ENCODE results near the gene ABHD6.
"Not testable (repeated sequence)": the region's sequence is repeated elsewhere in the genome, so short reads cannot be mapped to it uniquely, and the experiment has no call there.

The ABHD6 gene

GRCh38 chr3:58237238-58237940, at the start of gene ABHD6:
ABHD6 (plus strand) TSS chr3:58237792; CDS start chr3:58256587, 18,795 bp downstream.
- DNase-seq = peak; percentile 18

- no peak for DNase-seq
Measured at GRCh38 chr3:58188173-58188564, 49.4 kb upstream of the ABHD6 start.

GRCh38 chr3:58188921-58189451, 48.6 kb upstream of the ABHD6 start:
- no peak for DNase-seq

DNA sequence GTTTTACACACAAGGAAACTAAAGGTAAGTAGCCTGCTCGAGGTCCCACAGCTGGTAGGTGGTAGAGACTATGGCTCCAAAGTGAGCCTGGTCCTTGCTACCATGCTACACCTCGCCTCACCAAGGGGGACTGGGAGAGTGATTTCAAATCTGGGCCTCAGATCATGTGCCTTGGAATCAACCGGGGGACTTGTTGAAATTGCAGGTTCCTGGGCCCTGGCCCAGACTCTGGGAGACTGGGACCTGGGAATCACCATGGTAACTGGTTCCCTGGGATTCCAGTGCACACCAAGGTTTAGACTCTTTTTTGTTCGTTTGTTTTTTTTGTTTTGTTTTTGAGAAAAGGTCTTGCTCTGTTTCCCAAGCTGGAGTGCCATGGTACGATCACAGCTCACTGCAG, 47.9 kb upstream of the ABHD6 start:
- no peak for DNase-seq

DNA sequence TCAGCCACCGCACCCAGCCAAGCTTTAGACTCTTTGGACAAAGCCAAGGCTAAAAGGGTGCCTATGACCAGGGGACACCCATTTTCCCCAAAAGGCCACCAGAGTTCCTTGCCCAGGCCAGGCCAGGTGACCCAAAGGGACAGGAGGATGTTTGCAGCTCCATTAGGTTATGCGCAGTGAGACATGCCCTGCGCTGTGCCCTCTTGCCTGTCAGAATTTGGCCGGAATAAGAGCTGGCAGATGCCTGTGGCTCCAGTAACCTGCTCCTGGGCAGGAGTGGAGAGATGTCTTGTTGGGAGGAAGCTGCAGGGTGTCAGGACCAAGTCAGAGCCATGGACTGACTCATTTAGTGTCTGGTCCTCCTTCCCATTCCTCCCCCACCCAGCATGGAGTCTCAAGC, 47.3 kb upstream of the ABHD6 start:
- no peak for DNase-seq

- DNase-seq = no peak
Measured at GRCh38 chr3:58190882-58191281, 46.7 kb upstream of the ABHD6 start.

GRCh38 chr3:58191361-58191991, 46.1 kb upstream of the ABHD6 start:
- no peak for DNase-seq

GRCh38 chr3:58192069-58192468, 45.5 kb upstream of the ABHD6 start:
- DNase-seq = no peak

DNA sequence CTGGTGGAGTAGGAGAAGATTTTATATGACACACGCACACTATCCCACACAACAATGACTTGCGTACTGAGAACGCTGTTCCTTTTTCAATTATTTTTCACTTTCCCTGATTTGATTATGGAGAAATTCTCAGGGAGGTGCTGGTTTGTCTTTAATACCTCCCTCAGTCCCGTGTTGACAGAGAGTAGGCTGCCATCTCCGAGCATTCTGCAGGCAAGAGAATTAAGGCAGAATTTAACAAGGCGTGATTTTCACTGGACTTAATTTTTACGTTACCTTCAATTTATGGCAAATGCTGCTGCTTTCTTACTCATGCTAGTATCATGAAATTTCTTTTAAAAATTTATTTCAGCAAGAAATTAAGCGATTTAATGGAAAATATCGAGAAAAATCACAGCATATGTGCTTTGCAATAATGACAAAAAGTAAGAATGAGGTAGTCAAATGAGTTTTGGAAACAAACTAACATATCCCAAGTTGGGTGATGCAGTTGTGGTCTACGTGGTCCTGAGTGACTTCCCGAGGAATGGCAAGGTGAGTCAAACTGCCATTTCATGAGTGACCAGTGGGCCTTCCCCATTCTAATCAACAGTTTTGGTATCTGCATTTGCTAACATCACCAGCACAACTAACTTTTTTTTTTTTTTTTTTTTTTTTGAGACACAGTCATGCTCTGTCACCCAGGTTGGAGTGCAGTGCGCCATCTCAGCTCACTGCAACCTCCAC, 43.7 kb upstream of the ABHD6 start:
- no peak for DNase-seq

DNA sequence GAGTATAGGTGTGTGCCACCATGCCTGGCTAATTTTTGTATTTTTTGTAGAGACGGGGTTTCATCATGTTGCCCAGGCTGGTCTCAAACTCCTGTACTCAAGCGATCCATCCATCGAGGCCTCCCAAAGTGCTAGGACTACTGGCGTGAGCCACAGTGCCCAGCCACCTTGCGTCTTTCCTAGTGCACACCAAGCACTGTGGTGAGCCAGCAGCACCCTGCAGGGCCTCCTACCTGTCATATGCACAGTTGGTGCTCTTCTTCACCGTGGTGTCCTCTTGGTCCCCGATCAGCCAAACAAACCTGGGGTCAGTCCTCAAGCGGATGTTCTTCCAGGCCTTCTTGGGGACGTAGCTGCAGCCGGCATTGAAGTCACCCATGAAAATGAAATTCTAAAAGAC, 40.0 kb upstream of the ABHD6 start:
- DNase-seq = no peak

- DNase-seq = no peak
Measured at GRCh38 chr3:58198362-58198761, 39.2 kb upstream of the ABHD6 start.

DNA sequence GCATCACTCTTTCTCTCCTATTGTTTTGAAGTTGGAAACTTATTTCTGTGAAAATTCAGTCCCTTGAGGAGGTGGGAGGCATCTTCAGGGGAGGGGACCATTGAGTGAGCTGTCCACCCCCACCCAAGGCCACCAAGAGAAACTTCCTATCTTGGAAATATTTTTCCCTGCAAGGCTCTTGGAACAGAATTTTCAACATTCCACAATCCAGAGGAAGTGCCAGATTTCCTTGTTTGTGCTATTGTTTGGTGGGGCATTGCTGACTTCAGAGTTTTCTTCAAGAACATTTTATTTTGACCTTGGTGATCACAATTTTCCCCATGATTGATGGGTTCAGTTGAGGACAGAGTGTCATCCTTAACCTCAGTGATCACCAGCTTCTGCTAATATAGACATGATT, 38.8 kb upstream of the ABHD6 start:
- no peak for DNase-seq

GRCh38 chr3:58200121-58200709, 37.4 kb upstream of the ABHD6 start:
- no peak for DNase-seq

- no peak for DNase-seq
Measured at GRCh38 chr3:58200846-58201355, 36.7 kb upstream of the ABHD6 start.

DNA sequence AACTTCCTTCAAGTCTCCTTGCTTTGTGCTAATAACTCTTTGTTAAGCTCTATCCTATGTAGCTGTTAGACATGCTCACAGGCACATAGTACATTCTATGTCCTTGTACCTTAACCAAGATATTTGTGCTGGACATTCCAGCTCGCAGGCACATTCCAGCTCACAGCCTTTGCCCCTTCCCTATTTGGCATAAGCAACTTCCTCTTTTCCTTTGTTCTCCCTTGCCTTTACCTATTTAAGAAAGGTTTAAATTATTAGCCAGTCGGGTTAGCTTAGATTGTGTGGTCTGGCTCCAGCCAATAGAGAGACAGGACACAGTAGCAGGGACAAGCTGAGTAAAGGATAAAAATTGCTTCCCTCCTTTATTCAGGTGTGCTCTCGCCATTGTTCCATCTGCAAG, 36.1 kb upstream of the ABHD6 start:
- DNase-seq = not testable (repeated sequence)

- DNase-seq = no peak
Measured at GRCh38 chr3:58202917-58203360, 34.7 kb upstream of the ABHD6 start.

- no peak for DNase-seq
Measured at GRCh38 chr3:58203541-58203940, 34.1 kb upstream of the ABHD6 start.

GRCh38 chr3:58204720-58205119, 32.9 kb upstream of the ABHD6 start:
- DNase-seq = no peak

GRCh38 chr3:58205981-58206380, 31.6 kb upstream of the ABHD6 start:
- no peak for DNase-seq

DNA sequence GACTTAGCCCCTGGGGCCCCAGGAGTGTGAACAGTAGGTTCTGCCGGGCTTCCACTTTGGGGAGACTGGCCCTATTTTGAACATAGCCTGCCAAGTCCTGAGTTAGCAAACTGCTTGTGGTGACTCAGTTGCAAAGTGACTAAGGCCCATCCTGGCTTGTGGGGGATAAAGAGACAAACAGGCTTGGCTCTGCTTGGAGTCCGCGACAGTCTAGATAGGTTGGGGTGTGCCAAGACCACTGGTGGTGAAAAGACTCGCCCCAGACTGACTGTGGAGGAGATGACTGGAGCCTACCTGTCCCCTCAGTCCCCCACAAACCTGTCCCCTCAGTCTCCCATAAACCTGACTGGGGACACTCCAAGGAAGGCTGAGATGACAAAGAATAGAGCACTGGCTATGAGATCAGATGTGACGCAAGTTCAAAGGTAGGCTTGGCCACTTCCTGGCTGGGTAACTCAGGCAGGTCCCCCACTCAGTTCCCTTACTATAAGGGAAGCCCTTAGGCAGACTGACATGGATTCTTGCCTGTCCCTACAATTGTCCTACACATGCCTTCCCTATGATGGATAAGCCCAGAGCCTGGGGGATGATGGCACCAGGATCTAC, 31.1 kb upstream of the ABHD6 start:
- DNase-seq = no peak

- DNase-seq = no peak
Measured at GRCh38 chr3:58207954-58208353, 29.6 kb upstream of the ABHD6 start.

- no peak for DNase-seq
Measured at GRCh38 chr3:58209933-58210332, 27.7 kb upstream of the ABHD6 start.

Data from NCI-H510A treated with DMSO at 0.1 percent for 48 hours (cell line).